Neural progenitor cell (in vitro differentiated cells): ENCODE data around the gene PRSS16.
A peak's percentile ranks its signal among the peaks of the same experiment; 100 is the strongest.

Source experiments
- EZH2 ChIP-seq: fragments of 200-600 bp; sonication (generic); IDR thresholded peaks from 2 replicates; pipeline ENCODE4 v1.6.1; 2017; ENCODE audit warnings: antibody characterized with exemption, mild to moderate bottlenecking, moderate library complexity
- EZH2phosphoT487 ChIP-seq: fragments of 200-600 bp; sonication (generic); IDR thresholded peaks from 2 replicates; pipeline ENCODE4 v1.6.1; 2017; ENCODE audit warnings: antibody characterized with exemption
- TF ChIP-seq, protein P1 (sequence below): fragments of 200-600 bp; sonication (generic); IDR thresholded peaks from 2 replicates; pipeline ENCODE4 v1.5.1; 2017; ENCODE audit warnings: antibody characterized with exemption, mild to moderate bottlenecking

DNA sequence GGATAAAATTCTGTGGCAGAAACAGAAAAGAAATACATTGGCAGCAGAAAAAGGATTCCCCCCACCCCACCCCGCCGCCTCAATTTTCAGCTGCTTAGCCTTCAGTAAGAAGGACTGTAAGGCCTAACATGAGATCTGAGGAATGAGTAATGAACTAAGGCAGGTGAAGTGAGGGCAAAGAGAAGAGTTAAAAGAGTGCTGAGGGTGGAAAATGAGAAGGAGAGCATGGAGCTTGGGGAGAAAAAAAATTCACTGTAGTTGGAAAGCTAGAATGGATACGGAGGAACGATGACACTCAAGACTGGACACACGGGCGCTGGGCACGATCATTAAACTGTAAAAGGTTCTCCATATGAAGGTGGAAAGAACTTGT is 50.0 kb downstream of the PRSS16 start:
- TF ChIP-seq, protein P1, sequence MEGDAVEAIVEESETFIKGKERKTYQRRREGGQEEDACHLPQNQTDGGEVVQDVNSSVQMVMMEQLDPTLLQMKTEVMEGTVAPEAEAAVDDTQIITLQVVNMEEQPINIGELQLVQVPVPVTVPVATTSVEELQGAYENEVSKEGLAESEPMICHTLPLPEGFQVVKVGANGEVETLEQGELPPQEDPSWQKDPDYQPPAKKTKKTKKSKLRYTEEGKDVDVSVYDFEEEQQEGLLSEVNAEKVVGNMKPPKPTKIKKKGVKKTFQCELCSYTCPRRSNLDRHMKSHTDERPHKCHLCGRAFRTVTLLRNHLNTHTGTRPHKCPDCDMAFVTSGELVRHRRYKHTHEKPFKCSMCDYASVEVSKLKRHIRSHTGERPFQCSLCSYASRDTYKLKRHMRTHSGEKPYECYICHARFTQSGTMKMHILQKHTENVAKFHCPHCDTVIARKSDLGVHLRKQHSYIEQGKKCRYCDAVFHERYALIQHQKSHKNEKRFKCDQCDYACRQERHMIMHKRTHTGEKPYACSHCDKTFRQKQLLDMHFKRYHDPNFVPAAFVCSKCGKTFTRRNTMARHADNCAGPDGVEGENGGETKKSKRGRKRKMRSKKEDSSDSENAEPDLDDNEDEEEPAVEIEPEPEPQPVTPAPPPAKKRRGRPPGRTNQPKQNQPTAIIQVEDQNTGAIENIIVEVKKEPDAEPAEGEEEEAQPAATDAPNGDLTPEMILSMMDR, result no peak
- TF ChIP-seq EZH2phosphoT487 (no peak), EZH2 (peak; percentile 13)
